HCT116 (cell line): ENCODE data around the gene MRRF. TPM values are rescaled to one million over a fixed set of nuclear protein-coding genes. Genes with fewer than 3 reads are reported as not detected.

Experiments used
- ATAC-seq: fragments of 200-7000 bp; cut with Tn5 transposase; 2 replicates; pipeline ENCODE4 v1.9.1; 2020; ENCODE audit warnings: mild to moderate bottlenecking, moderate library complexity
- BruUV-seq: library from RNA; stranded (reverse); fragments of 400-500 nt; replicated peaks from 2 replicates; lab custom pipeline; 2021; lab: Mats Ljungman, UMichigan
- CTCF ChIA-PET: fragments of 300-600 bp; sonication (Branson Sonifier 250); formaldehyde crosslinking; loops from one replicate; lab custom pipeline; 2021; ENCODE audit warnings: antibody characterized with exemption; lab: Charles Lee
- POLR2A ChIA-PET: fragments of 300-600, 350-600 bp; sonication (Branson Sonifier 250); formaldehyde crosslinking; loops from one replicate; lab custom pipeline; 2021; ENCODE audit warnings: antibody characterized with exemption; lab: Charles Lee
- RAD21 ChIA-PET, 2 experiments: fragments of 300-600 bp; sonication (Branson Sonifier 250); formaldehyde crosslinking; loops; one replicate each; lab custom pipeline; 2023; ENCODE audit warnings: low total read pairs in 2 of 2; ENCODE audit not compliant: uncharacterized antibody in 2 of 2, unreplicated experiment in 2 of 2, low non-redundant PET in 1 of 2; lab: Charles Lee
- DNase-seq: peaks from one replicate; pipeline ENCODE4 v3.0.0-alpha.2; 2010; ENCODE audit warnings: low read depth, low spot score
- H2AFZ ChIP-seq: fragments of 200-600 bp; shearing (Covaris generic), sonication (generic); 2 replicates; pipeline ENCODE4 v1.6.1; 2017; ENCODE audit warnings: low read depth, mixed run types, mixed read lengths, antibody characterized with exemption, low read length; ENCODE audit not compliant: poor library complexity, severe bottlenecking
- H3K27ac ChIP-seq: 2 replicates; pipeline ENCODE4 v1.5.1; 2012; ENCODE audit warnings: low read depth, low read length
- H3K27me3 ChIP-seq: fragments of 200-600 bp; sonication (generic); 2 replicates; pipeline ENCODE4 v1.6.1; 2016; ENCODE audit warnings: mixed run types, low read length, mixed read lengths; ENCODE audit not compliant: insufficient read depth
- H3K36me3 ChIP-seq, 2 experiments: fragments of 200-500 bp in 1 of 2; fragments of 200-600 bp in 1 of 2; sonication (Bioruptor generic) in 1 of 2; sonication (generic) in 1 of 2; 2 replicates each; pipeline versions ENCODE4 v1.5.1 to v1.6.1; 2014 to 2016; ENCODE audit warnings: low read length in 2 of 2, inconsistent platforms in 1 of 2, mixed read lengths in 1 of 2, mixed run types in 1 of 2; ENCODE audit not compliant: insufficient read depth in 2 of 2, control insufficient read depth in 1 of 2
- H3K4me1 ChIP-seq, 2 experiments: fragments of 200-600 bp in 1 of 2; sonication (generic) in 1 of 2; 2 replicates each; pipeline versions ENCODE4 v1.5.1 to v1.6.1; 2012 to 2017; ENCODE audit warnings: low read length in 2 of 2, inconsistent platforms in 1 of 2, mild to moderate bottlenecking in 1 of 2, mixed read lengths in 1 of 2, mixed run types in 1 of 2, moderate library complexity in 1 of 2; ENCODE audit not compliant: insufficient read depth in 2 of 2, control insufficient read depth in 1 of 2
- H3K4me2 ChIP-seq: fragments of 200-600 bp; sonication (generic); 2 replicates; pipeline ENCODE4 v1.6.1; 2017; ENCODE audit warnings: mixed run types, low read length, mixed read lengths
- H3K4me3 ChIP-seq, 2 experiments: fragments of 200-600 bp in 1 of 2; sonication (generic) in 1 of 2; replicated peaks in 1 of 2; 2 replicates each; pipeline ENCODE4 v1.5.1; 2011 to 2016; ENCODE audit warnings: low read length in 2 of 2, control low read depth in 1 of 2, low read depth in 1 of 2, mild to moderate bottlenecking in 1 of 2, mixed read lengths in 1 of 2, mixed run types in 1 of 2
- H3K79me2 ChIP-seq: fragments of 200-600 bp; sonication (generic); 2 replicates; pipeline ENCODE4 v1.6.1; 2017; ENCODE audit warnings: mild to moderate bottlenecking, mixed run types, low read length, moderate library complexity, mixed read lengths; ENCODE audit not compliant: insufficient read depth
- H3K9ac ChIP-seq: fragments of 200-600 bp; sonication (generic); 2 replicates; pipeline ENCODE4 v1.6.1; 2016; ENCODE audit warnings: low read length, mixed read lengths
- H3K9me2 ChIP-seq: fragments of 200-600 bp; sonication (generic), shearing (Covaris generic); 2 replicates; pipeline ENCODE4 v1.6.1; 2017; ENCODE audit warnings: mixed run types, mild to moderate bottlenecking, moderate library complexity; ENCODE audit not compliant: insufficient read depth
- H3K9me3 ChIP-seq, 2 experiments: fragments of 200-500 bp in 1 of 2; fragments of 200-600 bp in 1 of 2; sonication (Bioruptor generic) in 1 of 2; sonication (generic) in 1 of 2; 2 replicates each; pipeline ENCODE4 v1.6.1; 2014 to 2017; ENCODE audit warnings: low read length in 2 of 2, mixed read lengths in 2 of 2, inconsistent platforms in 1 of 2, low read depth in 1 of 2, mild to moderate bottlenecking in 1 of 2, mixed run types in 1 of 2, moderate library complexity in 1 of 2; ENCODE audit not compliant: control insufficient read depth in 1 of 2, insufficient read depth in 1 of 2
- H4K20me1 ChIP-seq: fragments of 200-600 bp; sonication (generic), shearing (Covaris generic); 2 replicates; pipeline ENCODE4 v1.6.1; 2017; ENCODE audit warnings: mixed run types, mild to moderate bottlenecking, moderate library complexity; ENCODE audit not compliant: insufficient read depth
- CBX3 ChIP-seq: IDR thresholded peaks from 2 replicates; pipeline ENCODE4 v1.6.1; 2012; ENCODE audit warnings: low read depth
- CEBPB ChIP-seq: IDR thresholded peaks from 2 replicates; pipeline ENCODE4 v1.6.1; 2012; ENCODE audit warnings: low read depth
- EGR1 ChIP-seq: IDR thresholded peaks from 2 replicates; pipeline ENCODE4 v1.6.1; 2012; ENCODE audit warnings: low read depth
- ELF1 ChIP-seq: IDR thresholded peaks from 2 replicates; pipeline ENCODE4 v1.6.1; 2012; ENCODE audit warnings: low read depth, borderline replicate concordance
- EZH2 ChIP-seq: fragments of 200-600 bp; sonication (generic); IDR thresholded peaks from 2 replicates; pipeline ENCODE4 v1.6.1; 2017; ENCODE audit warnings: antibody characterized with exemption, mixed run types
- EZH2phosphoT487 ChIP-seq: fragments of 200-600 bp; IDR thresholded peaks from 2 replicates; pipeline ENCODE4 v1.6.1; 2018; ENCODE audit warnings: antibody characterized with exemption, borderline replicate concordance
- FOSL1 ChIP-seq: IDR thresholded peaks from 2 replicates; pipeline ENCODE4 v1.6.1; 2012; ENCODE audit warnings: low read depth
- JUND ChIP-seq: IDR thresholded peaks from 2 replicates; pipeline ENCODE4 v1.6.1; 2012
- POLR2A ChIP-seq: IDR thresholded peaks from 2 replicates; pipeline ENCODE4 v1.7.0; 2011; ENCODE audit warnings: borderline replicate concordance; ENCODE audit not compliant: insufficient read depth, insufficient read length; ENCODE audit errors: extremely low read depth
- POLR2AphosphoS5 ChIP-seq: IDR thresholded peaks from 2 replicates; pipeline ENCODE4 v1.6.1; 2011; ENCODE audit warnings: mild to moderate bottlenecking, low read depth, low read length, moderate library complexity
- RAD21 ChIP-seq: IDR thresholded peaks from 2 replicates; pipeline ENCODE4 v1.6.1; 2012; ENCODE audit warnings: low read depth, mild to moderate bottlenecking
- SIN3A ChIP-seq: IDR thresholded peaks from 2 replicates; pipeline ENCODE4 v1.6.1; 2012; ENCODE audit warnings: low read depth
- TCF7L2 ChIP-seq: IDR thresholded peaks from 2 replicates; pipeline ENCODE4 v1.7.0; 2011; ENCODE audit warnings: borderline replicate concordance, inconsistent platforms; ENCODE audit not compliant: insufficient read depth, insufficient read length; ENCODE audit errors: extremely low read depth
- ZFX ChIP-seq: fragments of 450-650 bp; IDR thresholded peaks from 2 replicates; pipeline ENCODE4 v1.6.1; 2017
- ZNF274 ChIP-seq: fragments of 200-500 bp; sonication (Bioruptor generic); IDR thresholded peaks from 2 replicates; pipeline ENCODE4 v1.6.1; 2014; ENCODE audit warnings: mild to moderate bottlenecking, low read depth, low read length, inconsistent platforms
- intact Hi-C: fragments of 100-400 bp; cut with micrococcal nuclease; formaldehyde crosslinking; loops from 2 replicates; pipeline ENCODE4 v1.10.0; 2022
- total RNA-seq: library from RNA; stranded (reverse); gene quantifications from one replicate; pipeline ENCODE4 v1.2.1, GENCODE V29; 2021; ENCODE audit not compliant: unreplicated experiment
- TF ChIP-seq, protein P1 (sequence below): IDR thresholded peaks from 2 replicates; pipeline ENCODE4 v1.6.1; 2012
- TF ChIP-seq, protein P2 (sequence below), 3 experiments: fragments of 200-600 bp in 1 of 3; sonication (generic) in 1 of 3; IDR thresholded peaks in 2 of 3; conservative IDR thresholded peaks in 1 of 3; 2 replicates each; pipeline ENCODE4 v1.5.1; 2012 to 2017; ENCODE audit warnings: low read depth in 2 of 3, low read length in 2 of 3, antibody characterized with exemption in 1 of 3, borderline replicate concordance in 1 of 3, control low read depth in 1 of 3, mild to moderate bottlenecking in 1 of 3, mixed read lengths in 1 of 3, mixed run types in 1 of 3, moderate library complexity in 1 of 3; ENCODE audit not compliant: insufficient read depth in 1 of 3

MRRF gene
- total RNA-seq, 1 experiment from 2014 or later: 88.6 TPM

DNA sequence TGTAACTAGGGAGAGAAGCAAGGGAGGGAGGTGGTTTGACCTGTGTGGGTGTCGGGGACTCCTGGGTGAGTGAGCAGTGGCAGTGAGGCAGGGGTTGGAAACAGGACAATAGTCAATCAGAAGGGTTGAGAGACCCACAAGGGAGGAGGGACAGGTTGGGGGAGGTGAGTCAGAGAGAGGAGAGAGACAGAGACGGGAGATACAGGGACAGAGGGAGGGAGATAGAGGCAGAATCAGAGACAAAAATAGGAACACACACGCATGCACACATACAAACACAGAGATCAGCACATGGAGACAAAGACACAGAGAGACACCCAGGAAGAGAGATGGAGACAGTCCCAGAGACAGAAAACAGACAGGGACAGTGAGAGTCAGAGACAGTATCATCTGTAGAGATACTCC, 66.8 kb downstream of the MRRF start:
- no peak overlapping the region for H3K27ac ChIP-seq
- peaks cover 0 to 12% of the 10 kb centered on the region in 2 experiments; a peak in 1 of 4 replicates for H3K36me3 ChIP-seq
- H4K20me1 ChIP-seq: no peaks in the 10 kb centered on the region
- ATAC-seq: no peak
- no peak for TF ChIP-seq ZNF274
- no peaks in the 10 kb centered on the region for H3K79me2 ChIP-seq
- ChIA-PET CTCF (no interaction called here), RAD21 (no interaction called here), POLR2A (no interaction called here)
- no peaks in the 10 kb centered on the region for H3K9me2 ChIP-seq
- no peaks in the 10 kb centered on the region for H3K27me3 ChIP-seq
- no peak for DNase-seq
- no peak overlapping the region for H3K4me2 ChIP-seq
- H3K4me3 ChIP-seq: no peak overlapping the region
- H3K9ac ChIP-seq: no peak overlapping the region
- intact Hi-C loops: no loop called here
- no TSS peak for BruUV-seq
- H3K9me3 ChIP-seq: no peaks in the 10 kb centered on the region
- H2AFZ ChIP-seq: no peak overlapping the region
- peaks cover 4 to 5% of the 10 kb centered on the region in 2 experiments; a peak in 2 of 4 replicates for H3K4me1 ChIP-seq

DNA sequence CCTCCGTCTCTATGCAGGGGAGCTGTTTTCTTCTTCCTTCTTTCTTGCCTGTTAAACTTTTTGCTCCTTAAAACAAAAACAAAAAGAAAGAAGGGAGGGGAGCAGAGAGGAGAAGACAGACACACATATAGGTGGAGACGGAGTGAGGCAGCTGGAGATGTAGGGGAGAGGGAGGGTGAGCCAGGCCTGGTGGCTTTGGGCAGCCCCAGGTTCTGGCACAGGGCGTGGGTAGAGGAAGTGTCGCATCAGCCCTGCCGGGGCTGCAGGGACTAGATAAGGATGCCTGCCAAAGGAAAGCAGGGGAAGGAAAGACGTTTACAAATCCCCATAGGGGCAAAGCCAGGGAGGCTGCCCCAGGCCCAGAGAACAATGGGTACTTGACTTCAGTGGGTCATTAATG, 67.4 kb downstream of the MRRF start:
- H2AFZ ChIP-seq: no peak overlapping the region
- ChIA-PET CTCF (no interaction called here), POLR2A (no interaction called here), RAD21 (no interaction called here)
- no peak overlapping the region for H3K4me3 ChIP-seq
- BruUV-seq: no TSS peak
- H3K9me2 ChIP-seq: no peaks in the 10 kb centered on the region
- H3K4me1 ChIP-seq: peaks cover 4 to 5% of the 10 kb centered on the region in 2 experiments; a peak in 2 of 4 replicates
- DNase-seq: no peak
- no peak overlapping the region for H3K27ac ChIP-seq
- peaks cover 0 to 6% of the 10 kb centered on the region in 2 experiments; a peak in 1 of 4 replicates for H3K36me3 ChIP-seq
- no peak overlapping the region for H3K9ac ChIP-seq
- H3K27me3 ChIP-seq: no peaks in the 10 kb centered on the region
- no peaks in the 10 kb centered on the region for H3K79me2 ChIP-seq
- H3K9me3 ChIP-seq: no peaks in the 10 kb centered on the region
- no peak for ATAC-seq
- H4K20me1 ChIP-seq: no peaks in the 10 kb centered on the region
- no peak overlapping the region for H3K4me2 ChIP-seq
- no peak for TF ChIP-seq ZFX
- TF ChIP-seq, protein P1, sequence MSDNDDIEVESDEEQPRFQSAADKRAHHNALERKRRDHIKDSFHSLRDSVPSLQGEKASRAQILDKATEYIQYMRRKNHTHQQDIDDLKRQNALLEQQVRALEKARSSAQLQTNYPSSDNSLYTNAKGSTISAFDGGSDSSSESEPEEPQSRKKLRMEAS: no peak
- no peak for TF ChIP-seq EZH2phosphoT487
- TF ChIP-seq TCF7L2: no peak
- TF ChIP-seq CEBPB: no peak
- TF ChIP-seq, protein P2, sequence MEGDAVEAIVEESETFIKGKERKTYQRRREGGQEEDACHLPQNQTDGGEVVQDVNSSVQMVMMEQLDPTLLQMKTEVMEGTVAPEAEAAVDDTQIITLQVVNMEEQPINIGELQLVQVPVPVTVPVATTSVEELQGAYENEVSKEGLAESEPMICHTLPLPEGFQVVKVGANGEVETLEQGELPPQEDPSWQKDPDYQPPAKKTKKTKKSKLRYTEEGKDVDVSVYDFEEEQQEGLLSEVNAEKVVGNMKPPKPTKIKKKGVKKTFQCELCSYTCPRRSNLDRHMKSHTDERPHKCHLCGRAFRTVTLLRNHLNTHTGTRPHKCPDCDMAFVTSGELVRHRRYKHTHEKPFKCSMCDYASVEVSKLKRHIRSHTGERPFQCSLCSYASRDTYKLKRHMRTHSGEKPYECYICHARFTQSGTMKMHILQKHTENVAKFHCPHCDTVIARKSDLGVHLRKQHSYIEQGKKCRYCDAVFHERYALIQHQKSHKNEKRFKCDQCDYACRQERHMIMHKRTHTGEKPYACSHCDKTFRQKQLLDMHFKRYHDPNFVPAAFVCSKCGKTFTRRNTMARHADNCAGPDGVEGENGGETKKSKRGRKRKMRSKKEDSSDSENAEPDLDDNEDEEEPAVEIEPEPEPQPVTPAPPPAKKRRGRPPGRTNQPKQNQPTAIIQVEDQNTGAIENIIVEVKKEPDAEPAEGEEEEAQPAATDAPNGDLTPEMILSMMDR (IDR thresholded peaks at IDR 0.05 in 2 of 3, conservative IDR thresholded peaks at IDR 0.05 in 1 of 3; ENCODE audit: borderline replicate concordance in 1 of 3, insufficient read depth in 1 of 3, low read depth in 2 of 3, low read length in 2 of 3): no peak
- no peak for TF ChIP-seq CBX3
- no peak for TF ChIP-seq SIN3A
- TF ChIP-seq POLR2A: no peak
- no peak for TF ChIP-seq EZH2
- TF ChIP-seq EGR1: no peak
- TF ChIP-seq JUND: no peak
- TF ChIP-seq FOSL1: no peak
- no peak for TF ChIP-seq ELF1
- no peak for TF ChIP-seq RAD21
- TF ChIP-seq POLR2AphosphoS5: no peak
- intact Hi-C loops: no loop called here
